ENCODE data around the gene TM7SF3.

GRCh38 chr12:27009881-27010301 is 4.3 kb downstream of the TM7SF3 start:
- TF ChIP-seq CTCF (conservative IDR thresholded peaks at IDR 0.05 in 1 of 2, IDR thresholded peaks at IDR 0.05 in 1 of 2; ENCODE audit: low read depth in 1 of 2, low read length in 2 of 2) (no peak), EZH2 (IDR thresholded peaks at IDR 0.05; ENCODE audit: low read length, missing control alignments) (no peak)

Measured in fibroblast of lung (primary cell).